MCF 10A (cell line): ENCODE data around the gene MZB1. TPM values are rescaled to one million over a fixed set of nuclear protein-coding genes. Genes with fewer than 3 reads are reported as not detected.
"Not testable (repeated sequence)": the region's sequence is repeated elsewhere in the genome, so short reads cannot be mapped to it uniquely, and the experiment has no call there.

Experiments
- BruUV-seq: library from RNA; stranded (reverse); fragments of 400-500 nt; replicated peaks from 2 replicates; lab custom pipeline; 2021; lab: Mats Ljungman, UMichigan
- CTCF ChIA-PET: fragments of 300-600 bp; sonication (Branson Sonifier 250); formaldehyde crosslinking; extraction: SDS; loops from one replicate; lab custom pipeline; 2021; ENCODE audit warnings: antibody characterized with exemption, inconsistent platforms; lab: Yijun Ruan, JAX
- POLR2A ChIA-PET: fragments of 300-600, 350-650 bp; sonication (Branson Sonifier 250); formaldehyde crosslinking; extraction: SDS; loops from one replicate; lab custom pipeline; 2020; ENCODE audit warnings: antibody characterized with exemption, inconsistent platforms; lab: Yijun Ruan, JAX
- DNase-seq: peaks from one replicate; pipeline ENCODE4 v3.0.0-alpha.2; 2018; ENCODE audit not compliant: unreplicated experiment
- H3K27ac Mint-ChIP-seq: one replicate; pipeline ENCODE4 v1.8.0; 2022; ENCODE audit warnings: mild to moderate bottlenecking, low read depth, mixed read lengths; ENCODE audit not compliant: unreplicated experiment
- H3K27me3 Mint-ChIP-seq: one replicate; pipeline ENCODE4 v1.8.0; 2022; ENCODE audit warnings: mixed read lengths; ENCODE audit not compliant: insufficient read depth, unreplicated experiment
- H3K36me3 Mint-ChIP-seq: one replicate; pipeline ENCODE4 v1.8.0; 2022; ENCODE audit warnings: mild to moderate bottlenecking, moderate library complexity, mixed read lengths; ENCODE audit not compliant: insufficient read depth, unreplicated experiment
- H3K4me1 Mint-ChIP-seq: one replicate; pipeline ENCODE4 v1.8.0; 2022; ENCODE audit warnings: mixed read lengths; ENCODE audit not compliant: insufficient read depth, unreplicated experiment
- H3K4me3 Mint-ChIP-seq: one replicate; pipeline ENCODE4 v1.8.0; 2022; ENCODE audit warnings: mild to moderate bottlenecking, moderate library complexity, mixed read lengths; ENCODE audit not compliant: unreplicated experiment
- H3K9me3 Mint-ChIP-seq: one replicate; pipeline ENCODE4 v1.8.0; 2022; ENCODE audit warnings: mixed read lengths; ENCODE audit not compliant: unreplicated experiment
- intact Hi-C: fragments of 100-400 bp; cut with micrococcal nuclease; formaldehyde crosslinking; loops from 2 replicates; pipeline ENCODE4 v1.14.1; 2022
- total RNA-seq: library from RNA; stranded (reverse); gene quantifications from 2 replicates; pipeline ENCODE4 v1.2.3, GENCODE V29; 2022
- TF ChIP-seq, protein P1 (sequence below): fragments of 200-600 bp; IDR thresholded peaks from one replicate; pipeline ENCODE4 v1.8.0; 2022; ENCODE audit warnings: antibody characterized with exemption, mild to moderate bottlenecking; ENCODE audit not compliant: unreplicated experiment

Gene MZB1
- total RNA-seq, 1 experiment from 2014 or later, result not detected

DNA sequence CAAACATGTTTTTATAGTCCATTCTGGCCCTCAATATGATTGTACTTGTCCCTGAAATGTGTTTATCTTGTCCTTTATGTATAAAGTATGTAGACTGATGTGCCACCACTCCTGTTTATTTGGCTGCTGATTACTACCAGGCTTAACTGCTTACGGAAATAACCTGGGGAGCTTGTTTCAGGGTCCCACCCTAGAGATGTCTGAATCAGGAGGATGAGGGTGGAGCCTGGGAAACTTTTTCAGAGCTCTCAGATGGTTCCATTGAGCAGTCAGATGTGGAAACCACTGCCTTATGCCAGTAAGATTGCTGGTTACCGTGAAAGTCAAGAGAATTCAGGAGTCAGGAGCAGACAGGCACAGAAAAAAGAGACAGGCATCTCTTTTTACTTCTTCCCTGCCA is 25.8 kb downstream of the MZB1 start:
- Mint-ChIP-seq H3K9me3 (no peaks in the 10 kb centered on the region), H3K36me3 (peaks cover 86% of the 10 kb centered on the region), H3K27me3 (no peaks in the 10 kb centered on the region), H3K4me1 (peaks cover 7% of the 10 kb centered on the region), H3K27ac (no peak overlapping the region), H3K4me3 (no peak overlapping the region)
- intact Hi-C loops, result no loop called here
- no TSS peak for BruUV-seq
- POLR2A ChIA-PET, result interaction anchor here (0.7 to 1.3 kb wide), 2 partner anchors 10 to 18 kb away, joined by 3 to 5 read pairs; no protein-coding TSS in a partner anchor
- TF ChIP-seq, protein P1, sequence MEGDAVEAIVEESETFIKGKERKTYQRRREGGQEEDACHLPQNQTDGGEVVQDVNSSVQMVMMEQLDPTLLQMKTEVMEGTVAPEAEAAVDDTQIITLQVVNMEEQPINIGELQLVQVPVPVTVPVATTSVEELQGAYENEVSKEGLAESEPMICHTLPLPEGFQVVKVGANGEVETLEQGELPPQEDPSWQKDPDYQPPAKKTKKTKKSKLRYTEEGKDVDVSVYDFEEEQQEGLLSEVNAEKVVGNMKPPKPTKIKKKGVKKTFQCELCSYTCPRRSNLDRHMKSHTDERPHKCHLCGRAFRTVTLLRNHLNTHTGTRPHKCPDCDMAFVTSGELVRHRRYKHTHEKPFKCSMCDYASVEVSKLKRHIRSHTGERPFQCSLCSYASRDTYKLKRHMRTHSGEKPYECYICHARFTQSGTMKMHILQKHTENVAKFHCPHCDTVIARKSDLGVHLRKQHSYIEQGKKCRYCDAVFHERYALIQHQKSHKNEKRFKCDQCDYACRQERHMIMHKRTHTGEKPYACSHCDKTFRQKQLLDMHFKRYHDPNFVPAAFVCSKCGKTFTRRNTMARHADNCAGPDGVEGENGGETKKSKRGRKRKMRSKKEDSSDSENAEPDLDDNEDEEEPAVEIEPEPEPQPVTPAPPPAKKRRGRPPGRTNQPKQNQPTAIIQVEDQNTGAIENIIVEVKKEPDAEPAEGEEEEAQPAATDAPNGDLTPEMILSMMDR, result no peak
- no peak for DNase-seq
- CTCF ChIA-PET, result no interaction called here

DNA sequence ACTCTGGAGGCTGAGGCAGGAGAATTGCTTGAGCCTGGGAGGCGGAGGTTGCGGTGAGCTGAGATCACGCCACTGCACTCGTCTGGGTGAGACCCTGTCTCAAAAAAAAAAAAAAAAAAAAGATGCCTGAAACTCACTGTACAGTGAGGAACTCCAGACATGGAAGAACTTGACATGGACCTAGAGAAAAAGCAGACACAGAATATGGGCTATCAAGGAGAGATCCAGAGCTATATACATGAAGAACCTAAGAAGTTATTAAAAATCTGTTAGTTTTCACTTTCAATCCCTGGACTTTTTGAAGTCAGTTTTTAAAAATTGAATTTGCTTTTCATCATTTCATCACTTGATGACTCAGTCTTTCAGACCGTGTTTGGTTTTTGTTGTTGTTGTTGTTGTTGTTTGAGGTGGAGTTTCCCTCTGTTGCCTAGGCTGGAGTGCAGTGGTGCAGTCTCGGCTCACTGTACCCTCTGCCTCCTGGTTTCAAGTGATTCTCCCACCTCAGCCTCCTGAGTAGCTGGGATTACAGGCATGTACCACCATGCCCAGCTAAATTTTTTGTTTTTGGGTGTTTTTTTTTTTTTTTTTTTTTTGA is 27.8 kb downstream of the MZB1 start:
- POLR2A ChIA-PET, result interaction anchor here (0.9 to 1.5 kb wide), 2 partner anchors 12 to 20 kb away, joined by 3 to 11 read pairs; partner anchors contain the start of gene PAIP2
- H3K36me3 Mint-ChIP-seq, result peaks cover 83% of the 10 kb centered on the region
- intact Hi-C loops, result no loop called here
- no peak overlapping the region for H3K4me3 Mint-ChIP-seq
- H3K27me3 Mint-ChIP-seq, result no peaks in the 10 kb centered on the region
- peaks cover 15% of the 10 kb centered on the region for H3K4me1 Mint-ChIP-seq
- no peaks in the 10 kb centered on the region for H3K9me3 Mint-ChIP-seq
- TF ChIP-seq, protein P1, result no peak
- no TSS peak for BruUV-seq
- CTCF ChIA-PET, result interaction anchor here (0.9 kb wide), 1 partner anchor 10 kb away, joined by 4 read pairs; no protein-coding TSS in a partner anchor
- H3K27ac Mint-ChIP-seq, result no peak overlapping the region
- no peak for DNase-seq

DNA sequence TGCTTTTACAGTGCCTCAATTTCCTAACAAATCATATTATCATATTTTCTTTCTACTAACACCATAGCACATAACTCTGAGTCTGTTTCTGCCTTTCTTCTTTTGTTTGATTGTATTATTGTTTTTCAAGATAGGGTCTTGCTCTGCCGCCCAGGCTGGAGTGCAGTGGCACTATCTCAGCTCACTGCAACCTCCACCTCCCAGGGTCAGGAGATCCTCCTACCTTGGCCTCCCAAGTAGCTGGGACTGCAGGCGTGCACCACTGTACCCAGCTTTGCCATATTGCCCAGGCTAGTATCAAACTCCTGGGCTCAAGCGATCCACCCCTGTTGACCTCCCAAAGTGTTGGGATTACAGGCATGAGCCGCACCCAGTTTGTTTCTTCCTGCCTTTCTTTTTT is 29.3 kb downstream of the MZB1 start:
- POLR2A ChIA-PET, result interaction anchor here (0.6 to 1.5 kb wide), 3 partner anchors 18 to 206 kb away, joined by 3 to 11 read pairs (median 3); partner anchors contain the start of genes DNAJC18 and PAIP2
- intact Hi-C loops, result no loop called here
- Mint-ChIP-seq H3K27ac (no peak overlapping the region), H3K4me1 (peaks cover 15% of the 10 kb centered on the region), H3K27me3 (no peaks in the 10 kb centered on the region), H3K9me3 (no peaks in the 10 kb centered on the region), H3K36me3 (peaks cover 76% of the 10 kb centered on the region), H3K4me3 (no peak overlapping the region)
- no TSS peak for BruUV-seq
- no peak for DNase-seq
- TF ChIP-seq, protein P1, result no peak
- CTCF ChIA-PET, result no interaction called here

DNA sequence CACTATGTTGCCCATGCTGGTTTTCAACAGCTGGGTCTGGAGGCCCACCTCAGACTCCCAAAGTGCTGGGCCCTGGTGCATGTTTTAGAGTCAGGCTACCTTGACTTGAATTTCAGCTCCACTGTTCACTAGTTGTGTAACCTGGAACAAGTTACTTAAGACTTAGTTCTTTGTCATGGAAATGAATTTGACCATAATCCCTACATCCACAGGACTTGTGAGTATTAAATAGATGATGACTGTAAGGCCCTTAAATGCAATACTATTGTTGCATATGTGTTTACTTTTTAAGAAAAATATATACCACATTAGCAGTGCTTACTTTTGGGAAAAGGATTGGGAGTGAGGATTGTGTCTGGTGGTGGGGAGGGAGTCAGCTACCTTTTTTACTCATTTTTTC is 31.6 kb downstream of the MZB1 start:
- TF ChIP-seq, protein P1, result no peak
- Mint-ChIP-seq H3K36me3 (peaks cover 70% of the 10 kb centered on the region), H3K9me3 (peaks cover 9% of the 10 kb centered on the region), H3K27me3 (no peaks in the 10 kb centered on the region), H3K27ac (peak overlapping the region; percentile 61), H3K4me1 (peaks cover 15% of the 10 kb centered on the region), H3K4me3 (no peak overlapping the region)
- POLR2A ChIA-PET, result interaction anchor here (0.9 to 2.6 kb wide), 3 partner anchors 14 to 16 kb away, joined by 3 to 16 read pairs (median 7); partner anchors contain the start of gene PAIP2
- intact Hi-C loops, result no loop called here
- BruUV-seq, result no TSS peak
- CTCF ChIA-PET, result interaction anchor here (0.6 to 1.6 kb wide), 3 partner anchors 9 to 17 kb away, joined by 3 to 7 read pairs (median 3); partner anchors contain the start of gene PAIP2
- no peak for DNase-seq

DNA sequence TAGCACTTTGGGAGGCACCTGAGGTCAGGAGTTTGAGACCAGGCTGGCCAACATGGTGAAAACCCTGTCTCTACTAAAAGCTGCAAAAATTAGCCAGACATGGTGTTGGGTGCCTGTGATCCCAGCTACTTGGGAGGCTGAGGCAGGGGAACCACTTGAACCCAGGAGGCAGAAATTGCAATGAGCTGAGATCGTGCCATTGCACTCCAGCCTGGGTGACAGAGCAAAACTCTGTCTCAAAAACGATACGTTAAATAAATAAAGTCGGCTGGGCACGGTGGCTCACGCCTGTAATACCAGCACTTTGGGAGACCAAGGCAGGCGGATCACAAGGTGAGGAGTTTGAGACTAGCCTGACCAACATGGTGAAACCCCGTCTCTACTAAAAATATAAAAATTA is 33.8 kb downstream of the MZB1 start:
- CTCF ChIA-PET, H3K27ac Mint-ChIP-seq, H3K27me3 Mint-ChIP-seq, H3K4me3 Mint-ChIP-seq, BruUV-seq, intact Hi-C loops, DNase-seq, H3K9me3 Mint-ChIP-seq: not testable (repeated sequence)
- Mint-ChIP-seq H3K4me1 (peaks cover 21% of the 10 kb centered on the region), H3K36me3 (peaks cover 76% of the 10 kb centered on the region)
- POLR2A ChIA-PET, result interaction anchor here (0.7 to 3.8 kb wide), 3 partner anchors 15 to 89 kb away, joined by 3 to 33 read pairs (median 3); partner anchors contain the start of gene PAIP2
